Measurements from ENCODE around the gene SRSF10. TPM values are rescaled to one million over a fixed set of nuclear protein-coding genes. Genes with fewer than 3 reads are reported as not detected.

Gene SRSF10
- total and polyA plus RNA-seq, 9 of the 15 experiments (the other 6 are each of a cell fraction or from before 2014, with no cell fraction given) = 154 to 264 (median 205) TPM

GRCh38 chr1:23963617-23964234, 16.4 kb downstream of the SRSF10 start (continued):
- TF ChIP-seq ZNF407 (IDR thresholded peaks at IDR 0.05; ENCODE audit: low read depth) = no peak
- peak; percentile 9; the same call in 1 of the 2 replicates for TF ChIP-seq RBFOX2 (IDR thresholded peaks at IDR 0.05; ENCODE audit: low read depth, low read length)
- no peak for TF ChIP-seq MGA (IDR thresholded peaks at IDR 0.05)
- TF ChIP-seq ZNF77 (CRISPR knock-in tag; IDR thresholded peaks at IDR 0.05) = peak; percentile 82; the same call in 1 of the 2 replicates
- TF ChIP-seq ETV6 (IDR thresholded peaks at IDR 0.05; ENCODE audit: borderline replicate concordance in 1 of 2, low read depth in 2 of 2, low read length in 1 of 2) = no peak
- TF ChIP-seq ETV6 (CRISPR knock-in tag; IDR thresholded peaks at IDR 0.05; ENCODE audit: borderline replicate concordance) = no peak
- no peak for TF ChIP-seq ZNF699 (CRISPR knock-in tag; IDR thresholded peaks at IDR 0.05; ENCODE audit: insufficient replicate concordance)
- no peak for TF ChIP-seq ZNF445 (CRISPR knock-in tag; IDR thresholded peaks at IDR 0.05; ENCODE audit: low read depth)

Data from K562 (cell line).